SU-DHL-6 (cell line): ENCODE measurements around the gene SPINK1.

ENCODE experiments used
- CTCF ChIP-seq: fragments of 200-600 bp; sonication (generic); IDR thresholded peaks from one replicate; pipeline ENCODE4 v1.5.1; 2017; ENCODE audit warnings: antibody characterized with exemption, mild to moderate bottlenecking, low read length, moderate library complexity; ENCODE audit not compliant: insufficient read depth, poor library complexity, severe bottlenecking
- EZH2phosphoT487 ChIP-seq: fragments of 200-600 bp; sonication (generic), shearing (Covaris generic); conservative IDR thresholded peaks from 2 replicates; pipeline ENCODE4 v1.6.1; 2018; ENCODE audit warnings: mild to moderate bottlenecking, antibody characterized with exemption, low read length, moderate library complexity, mixed read lengths

GRCh38 chr5:147791181-147791580 is 40.3 kb downstream of the SPINK1 start:
- TF ChIP-seq CTCF (no peak), EZH2phosphoT487 (no peak)
